Fibroblast of lung (primary cell): Measurements from ENCODE around the gene IBA57. TPM values are rescaled to one million over a fixed set of nuclear protein-coding genes. Genes with fewer than 3 reads are reported as not detected.

Source experiments
- DNase-seq, 2 donors: peaks; one replicate each; pipeline versions ENCODE4 v3.0.0 to v3.0.0-alpha.2; 2010; ENCODE audit warnings: low read depth in 2 of 2
- H2AFZ ChIP-seq: 2 replicates; pipeline ENCODE4 v1.5.1; 2012; ENCODE audit warnings: low read length, control low read depth, inconsistent platforms
- H3K27ac ChIP-seq: 2 replicates; pipeline ENCODE4 v1.5.1; 2011; ENCODE audit warnings: low read length, control low read depth; ENCODE audit not compliant: insufficient read depth
- H3K27me3 ChIP-seq: 2 replicates; pipeline ENCODE4 v1.5.1; 2011; ENCODE audit warnings: mild to moderate bottlenecking, low read length; ENCODE audit not compliant: control insufficient read depth, insufficient read depth
- H3K36me3 ChIP-seq: 2 replicates; pipeline ENCODE4 v1.5.1; 2011; ENCODE audit warnings: low read length; ENCODE audit not compliant: control insufficient read depth, insufficient read depth
- H3K4me1 ChIP-seq: 2 replicates; pipeline ENCODE4 v1.5.1; 2011; ENCODE audit warnings: low read length; ENCODE audit not compliant: control insufficient read depth, insufficient read depth; ENCODE audit errors: extremely low read depth
- H3K4me2 ChIP-seq: 2 replicates; pipeline ENCODE4 v1.5.1; 2011; ENCODE audit warnings: low read length, control low read depth; ENCODE audit not compliant: insufficient read depth; ENCODE audit errors: extremely low read depth
- H3K4me3 ChIP-seq, 4 experiments: fragments of 200-600 bp in 1 of 4; sonication (generic) in 1 of 4; replicated peaks in 1 of 4; 2 replicates each; pipeline ENCODE4 v1.5.1; 2011 to 2016; ENCODE audit warnings: low read length in 4 of 4, low read depth in 3 of 4, mild to moderate bottlenecking in 3 of 4, control low read depth in 2 of 4, inconsistent platforms in 1 of 4, mixed read lengths in 1 of 4; ENCODE audit not compliant: insufficient read depth in 1 of 4; ENCODE audit errors: control extremely low read depth in 1 of 4
- H3K79me2 ChIP-seq: 2 replicates; pipeline ENCODE4 v1.5.1; 2012; ENCODE audit warnings: mild to moderate bottlenecking, low read length, inconsistent platforms; ENCODE audit not compliant: control insufficient read depth, insufficient read depth
- H3K9ac ChIP-seq: 2 replicates; pipeline ENCODE4 v1.5.1; 2011; ENCODE audit warnings: mild to moderate bottlenecking, low read length, control low read depth; ENCODE audit not compliant: insufficient read depth
- H3K9me3 ChIP-seq: 2 replicates; pipeline ENCODE4 v1.5.1; 2012; ENCODE audit warnings: low read depth, low read length; ENCODE audit not compliant: control insufficient read depth, insufficient read depth
- H4K20me1 ChIP-seq: 2 replicates; pipeline ENCODE4 v1.5.1; 2011; ENCODE audit warnings: low read length; ENCODE audit not compliant: control insufficient read depth, insufficient read depth; ENCODE audit errors: extremely low read depth
- CTCF ChIP-seq, 2 donors: IDR thresholded peaks in 1 of 2; conservative IDR thresholded peaks in 1 of 2; 1 replicate in 1 of 2; 2 replicates in 1 of 2; pipeline ENCODE4 v1.5.1; 2011 to 2012; ENCODE audit warnings: low read length in 2 of 2, control low read depth in 1 of 2, inconsistent platforms in 1 of 2, low read depth in 1 of 2, mild to moderate bottlenecking in 1 of 2
- EZH2 ChIP-seq: IDR thresholded peaks from 2 replicates; pipeline ENCODE4 v1.5.1; 2012; ENCODE audit warnings: low read length, control low read depth, mild to moderate bottlenecking; ENCODE audit errors: missing control alignments
- polyA plus RNA-seq, 2 donors: library from polyadenylated mRNA; depleted of rRNA in 1 of 2; stranded (reverse) in 1 of 2; unstranded in 1 of 2; fragments of >200 nt; gene quantifications; 2 replicates each; pipeline ENCODE4 v1.2.1, GENCODE V29; 2011 to 2012; ENCODE audit warnings: missing spikeins in 1 of 2
- total RNA-seq: library from RNA; depleted of rRNA; stranded (reverse); fragments of >200 nt; gene quantifications from 2 replicates; pipeline ENCODE4 v1.2.1, GENCODE V29; 2014

The IBA57 gene
- total and polyA plus RNA-seq, 2 donors (not counting 1 experiment from before 2014, with no cell fraction given) = 1.4 to 3.8 TPM

GRCh38 chr1:228213917-228214808 is 48.6 kb downstream of the IBA57 start:
- Histone ChIP-seq H3K4me2 (peak overlapping the region; percentile 25), H4K20me1 (no peaks in the 10 kb centered on the region), H3K4me1 (no peaks in the 10 kb centered on the region), H3K9ac (no peak overlapping the region), H3K9me3 (no peaks in the 10 kb centered on the region), H3K27me3 (no peaks in the 10 kb centered on the region), H3K36me3 (no peaks in the 10 kb centered on the region), H3K4me3 (peak overlapping the region in 2 of 4 experiments; percentile 27 to 34), H3K79me2 (no peaks in the 10 kb centered on the region), H3K27ac (no peak overlapping the region), H2AFZ (no peak overlapping the region)
- TF ChIP-seq EZH2 = no peak
- no peak for TF ChIP-seq CTCF (conservative IDR thresholded peaks at IDR 0.05 in 1 of 2, IDR thresholded peaks at IDR 0.05 in 1 of 2; ENCODE audit: low read depth in 1 of 2, low read length in 2 of 2)
- DNase-seq = no peak

- H3K79me2 ChIP-seq = no peaks in the 10 kb centered on the region
- no peak overlapping the region for H3K4me3 ChIP-seq
- no peak overlapping the region for H2AFZ ChIP-seq
- no peak overlapping the region for H3K27ac ChIP-seq
- no peak overlapping the region for H3K9ac ChIP-seq
- H4K20me1 ChIP-seq = no peaks in the 10 kb centered on the region
- H3K9me3 ChIP-seq = no peaks in the 10 kb centered on the region
- H3K4me1 ChIP-seq = no peaks in the 10 kb centered on the region
- no peak for DNase-seq
- no peak overlapping the region for H3K4me2 ChIP-seq
- no peak for TF ChIP-seq CTCF (conservative IDR thresholded peaks at IDR 0.05 in 1 of 2, IDR thresholded peaks at IDR 0.05 in 1 of 2; ENCODE audit: low read depth in 1 of 2, low read length in 2 of 2)
- TF ChIP-seq EZH2 = no peak
- H3K36me3 ChIP-seq = no peaks in the 10 kb centered on the region
- no peaks in the 10 kb centered on the region for H3K27me3 ChIP-seq
Observed at GRCh38 chr1:228214921-228215662, 49.5 kb downstream of the IBA57 start.

GRCh38 chr1:228215663-228216116 is 50.1 kb downstream of the IBA57 start:
- Histone ChIP-seq H2AFZ (no peak overlapping the region), H3K79me2 (no peaks in the 10 kb centered on the region), H3K9ac (no peak overlapping the region), H3K4me3 (no peak overlapping the region), H3K4me2 (no peak overlapping the region), H3K36me3 (no peaks in the 10 kb centered on the region), H3K4me1 (no peaks in the 10 kb centered on the region), H4K20me1 (no peaks in the 10 kb centered on the region), H3K27me3 (no peaks in the 10 kb centered on the region), H3K27ac (no peak overlapping the region), H3K9me3 (no peaks in the 10 kb centered on the region)
- no peak for TF ChIP-seq CTCF (conservative IDR thresholded peaks at IDR 0.05 in 1 of 2, IDR thresholded peaks at IDR 0.05 in 1 of 2; ENCODE audit: low read depth in 1 of 2, low read length in 2 of 2)
- no peak for TF ChIP-seq EZH2
- no peak for DNase-seq
